ENCODE measurements around the gene LMO2.
"Not testable (repeated sequence)": the region's sequence is repeated elsewhere in the genome, so short reads cannot be mapped to it uniquely, and the experiment has no call there.

Gene LMO2

DNA sequence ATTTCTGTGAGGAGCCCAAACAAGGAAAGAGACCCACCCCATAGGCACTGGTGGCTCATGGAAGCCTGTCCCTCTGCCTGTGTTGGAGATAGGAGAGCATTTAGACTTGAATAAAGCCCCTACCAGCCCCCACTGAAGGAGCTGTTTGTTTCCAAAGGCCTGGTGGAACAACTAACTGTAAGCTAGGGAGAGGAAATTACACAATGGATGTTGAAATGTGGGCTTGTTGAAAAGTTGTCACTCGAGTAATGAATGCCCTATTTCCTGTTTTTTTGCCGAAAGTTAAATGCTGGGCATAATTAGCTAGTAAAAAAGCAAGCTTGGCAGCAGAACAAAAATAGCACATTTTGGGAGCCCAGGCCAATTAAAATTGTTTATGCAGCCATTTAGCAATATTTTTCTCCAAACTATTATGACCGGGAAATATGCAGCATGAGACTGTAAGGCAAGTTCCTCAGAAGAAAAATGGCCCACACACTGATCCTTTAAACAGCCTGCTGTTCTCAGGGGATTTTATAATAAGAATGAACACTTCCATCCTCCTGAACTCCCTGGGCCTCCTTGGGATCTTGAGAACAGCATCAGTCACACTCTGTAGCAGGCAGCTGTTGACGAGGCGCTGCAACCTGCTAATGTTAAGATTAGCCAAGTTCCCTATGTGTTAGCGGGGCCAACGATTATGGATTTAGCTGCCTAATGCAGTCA lies 38.6 kb upstream of the LMO2 start:
- peak overlapping the region; percentile 41 for H3K27ac ChIP-seq (ENCODE audit: low read length)
- H3K4me1 ChIP-seq (ENCODE audit: control insufficient read depth, insufficient read depth, low read length), result peaks cover 3% of the 10 kb centered on the region
- peaks cover 0 to 4% of the 10 kb centered on the region in 2 donors for H3K9me3 ChIP-seq (ENCODE audit: control insufficient read depth in 2 of 2, low read length in 2 of 2)
- no peaks in the 10 kb centered on the region for H3K36me3 ChIP-seq (ENCODE audit: control insufficient read depth in 2 of 2, insufficient read depth in 2 of 2, low read length in 2 of 2)
- no peaks in the 10 kb centered on the region for H3K27me3 ChIP-seq (ENCODE audit: control insufficient read depth in 1 of 2, insufficient read depth in 2 of 2, low read length in 2 of 2)
- no peak overlapping the region for H3K4me3 ChIP-seq (ENCODE audit: low read length in 2 of 2)
- H3K9ac ChIP-seq (ENCODE audit: low read length in 2 of 2), result peak overlapping the region in 1 of 2 donors; percentile 6

DNA sequence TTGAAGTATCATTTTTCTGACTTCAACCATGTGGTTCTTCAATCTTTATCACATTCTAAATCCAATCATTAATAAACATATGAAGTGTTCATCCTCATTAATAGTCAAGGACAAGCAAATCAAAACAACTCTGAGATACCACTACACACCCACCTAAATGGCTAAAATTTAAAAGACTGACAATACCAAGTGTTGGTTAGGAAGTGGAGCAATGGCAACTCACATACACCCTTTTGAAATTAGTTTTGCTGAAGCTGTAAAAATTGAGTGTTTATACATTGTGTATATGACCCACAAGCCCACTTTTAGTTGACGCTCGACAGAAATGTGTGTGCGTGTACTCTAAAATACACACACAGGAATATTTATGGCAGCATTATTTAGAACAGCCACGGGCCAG lies 36.7 kb upstream of the LMO2 start:
- Histone ChIP-seq H3K27me3 (ENCODE audit: control insufficient read depth in 1 of 2, insufficient read depth in 2 of 2, low read length in 2 of 2) (no peaks in the 10 kb centered on the region), H3K4me3 (ENCODE audit: low read length in 2 of 2) (no peak overlapping the region), H3K27ac (ENCODE audit: low read length) (no peak overlapping the region), H3K9me3 (ENCODE audit: control insufficient read depth in 2 of 2, low read length in 2 of 2) (peaks cover 0 to 4% of the 10 kb centered on the region in 2 donors), H3K4me1 (ENCODE audit: control insufficient read depth, insufficient read depth, low read length) (peaks cover 3% of the 10 kb centered on the region), H3K9ac (ENCODE audit: low read length in 2 of 2) (no peak overlapping the region), H3K36me3 (ENCODE audit: control insufficient read depth in 2 of 2, insufficient read depth in 2 of 2, low read length in 2 of 2) (no peaks in the 10 kb centered on the region)

DNA sequence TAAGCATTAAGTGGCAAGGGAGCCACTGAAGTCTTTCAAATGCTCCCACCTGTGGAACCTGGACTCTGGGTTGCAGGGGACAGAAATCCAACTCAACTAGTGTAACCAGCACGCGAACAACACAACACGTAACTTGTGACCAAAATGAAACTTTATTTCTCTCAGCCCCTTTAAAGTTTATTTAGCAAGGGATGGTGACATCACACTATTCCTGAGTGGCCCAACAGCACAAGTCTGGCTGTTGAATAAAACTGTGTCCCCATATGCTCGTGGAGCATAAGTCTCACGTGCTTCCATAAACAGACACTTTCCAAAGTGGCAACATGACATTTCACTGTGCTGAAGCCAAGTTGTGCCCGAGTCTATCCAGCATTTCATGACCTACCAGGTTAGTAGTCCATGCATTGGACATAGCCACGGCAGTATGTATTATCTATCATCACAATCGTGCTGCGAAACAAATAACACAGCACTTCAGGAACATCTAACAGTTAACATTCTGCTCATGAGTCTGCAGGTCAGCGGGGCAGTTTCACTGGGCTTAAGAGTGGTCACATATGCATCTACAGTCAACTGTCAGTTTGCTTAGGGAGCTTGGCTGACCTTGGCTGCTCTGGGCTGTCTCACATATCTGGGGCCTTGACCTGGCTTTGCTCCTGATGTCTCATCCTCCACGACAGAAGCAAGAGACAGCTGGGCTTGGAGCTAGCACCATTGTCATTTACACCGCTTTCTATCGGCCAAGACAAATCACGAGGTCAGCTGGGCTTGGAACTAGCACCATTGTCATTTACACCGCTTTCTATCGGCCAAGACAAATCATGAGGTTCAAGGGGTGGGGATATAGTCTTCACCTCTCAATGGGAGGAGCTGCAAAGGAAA lies 35.0 kb upstream of the LMO2 start:
- peaks cover 0 to 4% of the 10 kb centered on the region in 2 donors for H3K9me3 ChIP-seq (ENCODE audit: control insufficient read depth in 2 of 2, low read length in 2 of 2)
- H3K4me3 ChIP-seq (ENCODE audit: low read length in 2 of 2), result no peak overlapping the region
- H3K9ac ChIP-seq (ENCODE audit: low read length in 2 of 2), result no peak overlapping the region
- peaks cover 3% of the 10 kb centered on the region for H3K4me1 ChIP-seq (ENCODE audit: control insufficient read depth, insufficient read depth, low read length)
- no peaks in the 10 kb centered on the region for H3K36me3 ChIP-seq (ENCODE audit: control insufficient read depth in 2 of 2, insufficient read depth in 2 of 2, low read length in 2 of 2)
- no peaks in the 10 kb centered on the region for H3K27me3 ChIP-seq (ENCODE audit: control insufficient read depth in 1 of 2, insufficient read depth in 2 of 2, low read length in 2 of 2)
- no peak overlapping the region for H3K27ac ChIP-seq (ENCODE audit: low read length)

DNA sequence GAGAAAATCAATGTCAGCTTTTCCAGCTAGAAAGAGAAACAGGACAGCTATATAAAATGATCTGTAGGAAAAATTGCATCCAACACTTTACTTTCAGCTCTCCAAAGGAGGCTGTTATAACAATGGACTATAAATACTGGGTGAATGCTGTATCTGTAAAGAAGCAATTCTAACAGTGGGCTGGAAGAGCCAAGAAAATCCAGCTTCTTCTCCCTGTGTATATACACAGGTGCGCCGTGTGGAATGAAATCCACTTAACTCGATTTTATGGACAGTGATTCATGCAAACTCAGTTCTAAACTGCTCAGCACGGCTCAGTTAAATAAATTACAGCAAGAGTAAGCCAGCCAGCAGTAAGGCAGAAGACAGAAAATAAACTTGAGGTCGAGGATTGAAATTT lies 32.5 kb upstream of the LMO2 start:
- H3K9ac ChIP-seq (ENCODE audit: low read length in 2 of 2), result no peak overlapping the region
- no peaks in the 10 kb centered on the region for H3K4me1 ChIP-seq (ENCODE audit: control insufficient read depth, insufficient read depth, low read length)
- no peaks in the 10 kb centered on the region for H3K9me3 ChIP-seq (ENCODE audit: control insufficient read depth in 2 of 2, low read length in 2 of 2)
- no peak overlapping the region for H3K4me3 ChIP-seq (ENCODE audit: low read length in 2 of 2)
- H3K27me3 ChIP-seq (ENCODE audit: control insufficient read depth in 1 of 2, insufficient read depth in 2 of 2, low read length in 2 of 2), result no peaks in the 10 kb centered on the region
- no peaks in the 10 kb centered on the region for H3K36me3 ChIP-seq (ENCODE audit: control insufficient read depth in 2 of 2, insufficient read depth in 2 of 2, low read length in 2 of 2)
- no peak overlapping the region for H3K27ac ChIP-seq (ENCODE audit: low read length)

DNA sequence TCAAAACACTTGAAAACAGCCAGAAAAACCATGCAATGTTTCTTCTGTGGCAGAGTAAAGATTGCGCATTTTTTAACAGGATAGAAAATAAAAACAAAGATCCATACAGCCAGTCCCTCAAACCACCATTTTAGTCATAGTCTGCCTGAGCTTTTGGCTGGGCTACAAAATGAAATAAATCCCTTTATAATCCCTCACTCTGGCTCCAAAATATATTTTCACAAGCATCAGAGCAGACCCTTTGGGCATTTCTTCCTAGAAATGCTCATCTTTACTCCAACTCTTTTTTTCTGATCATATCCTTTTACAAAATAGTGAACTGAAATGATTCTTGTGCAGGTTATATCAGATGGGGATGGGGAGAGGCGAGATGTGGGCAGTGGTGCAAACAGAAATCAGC lies 31.8 kb upstream of the LMO2 start:
- Histone ChIP-seq H3K9ac (ENCODE audit: low read length in 2 of 2) (no peak overlapping the region), H3K4me1 (ENCODE audit: control insufficient read depth, insufficient read depth, low read length) (no peaks in the 10 kb centered on the region), H3K27me3 (ENCODE audit: control insufficient read depth in 1 of 2, insufficient read depth in 2 of 2, low read length in 2 of 2) (no peaks in the 10 kb centered on the region), H3K4me3 (ENCODE audit: low read length in 2 of 2) (no peak overlapping the region), H3K27ac (ENCODE audit: low read length) (no peak overlapping the region), H3K9me3 (ENCODE audit: control insufficient read depth in 2 of 2, low read length in 2 of 2) (no peaks in the 10 kb centered on the region), H3K36me3 (ENCODE audit: control insufficient read depth in 2 of 2, insufficient read depth in 2 of 2, low read length in 2 of 2) (no peaks in the 10 kb centered on the region)

DNA sequence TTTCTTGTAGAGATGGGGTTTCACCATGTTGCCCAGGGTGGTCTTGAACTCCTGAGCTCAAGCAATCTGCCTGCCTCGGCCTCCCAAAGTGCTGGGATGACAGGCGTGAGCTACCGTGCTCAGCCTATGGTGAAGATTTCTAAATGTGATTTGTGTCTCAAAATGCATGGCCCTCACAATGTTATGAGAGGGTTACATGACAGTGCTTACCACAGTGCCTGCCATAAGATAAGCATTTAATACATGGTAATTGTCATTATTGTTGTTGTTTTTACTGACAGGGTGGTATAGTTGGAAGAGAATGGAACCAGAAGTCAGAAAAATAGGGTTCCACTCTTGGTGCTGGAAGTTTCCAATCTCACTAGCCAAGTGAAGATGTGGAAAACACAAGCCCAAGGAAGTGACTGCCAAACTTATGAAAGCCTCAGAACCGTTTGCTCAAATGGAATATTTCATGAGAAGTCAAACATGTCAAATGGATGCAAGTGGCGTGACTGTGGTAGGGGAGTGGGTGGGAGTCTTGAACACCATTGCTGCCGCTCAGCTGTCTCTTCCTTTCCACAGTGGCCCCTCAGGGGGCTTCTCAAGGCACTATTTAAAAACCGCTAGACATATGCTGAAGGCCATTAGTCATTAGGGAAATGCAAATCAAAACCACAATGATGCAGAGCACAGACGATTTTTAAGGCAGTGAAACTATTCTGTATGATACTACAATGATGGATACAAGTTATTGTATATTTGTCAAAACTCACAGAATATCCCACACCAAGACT lies 29.1 kb upstream of the LMO2 start:
- H3K27ac ChIP-seq (ENCODE audit: low read length), result no peak overlapping the region
- no peak overlapping the region for H3K9ac ChIP-seq (ENCODE audit: low read length in 2 of 2)
- no peaks in the 10 kb centered on the region for H3K27me3 ChIP-seq (ENCODE audit: control insufficient read depth in 1 of 2, insufficient read depth in 2 of 2, low read length in 2 of 2)
- no peaks in the 10 kb centered on the region for H3K9me3 ChIP-seq (ENCODE audit: control insufficient read depth in 2 of 2, low read length in 2 of 2)
- H3K4me3 ChIP-seq (ENCODE audit: low read length in 2 of 2), result no peak overlapping the region
- no peaks in the 10 kb centered on the region for H3K4me1 ChIP-seq (ENCODE audit: control insufficient read depth, insufficient read depth, low read length)
- no peaks in the 10 kb centered on the region for H3K36me3 ChIP-seq (ENCODE audit: control insufficient read depth in 2 of 2, insufficient read depth in 2 of 2, low read length in 2 of 2)

DNA sequence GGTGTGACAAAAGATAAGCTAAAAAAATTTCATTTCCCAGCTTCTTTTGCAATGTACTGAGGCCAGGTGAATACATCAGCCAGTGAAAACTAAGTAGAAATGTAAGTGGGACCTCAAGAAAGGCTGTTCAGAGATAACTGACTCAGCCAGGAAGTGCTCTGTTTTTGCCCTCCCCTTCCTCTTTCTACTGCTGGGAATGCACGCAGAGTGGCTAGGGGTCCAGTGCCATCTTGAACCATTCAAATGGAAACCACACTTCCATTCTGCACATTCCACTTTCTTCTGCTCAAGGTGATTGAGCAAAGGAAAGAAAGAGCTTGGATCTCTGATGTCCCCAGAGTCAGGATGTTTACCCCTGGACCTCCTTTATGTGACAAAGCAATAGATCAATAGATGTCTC lies 27.8 kb upstream of the LMO2 start:
- Histone ChIP-seq H3K4me3 (ENCODE audit: low read length in 2 of 2) (no peak overlapping the region), H3K9ac (ENCODE audit: low read length in 2 of 2) (no peak overlapping the region), H3K36me3 (ENCODE audit: control insufficient read depth in 2 of 2, insufficient read depth in 2 of 2, low read length in 2 of 2) (no peaks in the 10 kb centered on the region), H3K27me3 (ENCODE audit: control insufficient read depth in 1 of 2, insufficient read depth in 2 of 2, low read length in 2 of 2) (no peaks in the 10 kb centered on the region), H3K27ac (ENCODE audit: low read length) (no peak overlapping the region), H3K9me3 (ENCODE audit: control insufficient read depth in 2 of 2, low read length in 2 of 2) (no peaks in the 10 kb centered on the region), H3K4me1 (ENCODE audit: control insufficient read depth, insufficient read depth, low read length) (no peaks in the 10 kb centered on the region)

DNA sequence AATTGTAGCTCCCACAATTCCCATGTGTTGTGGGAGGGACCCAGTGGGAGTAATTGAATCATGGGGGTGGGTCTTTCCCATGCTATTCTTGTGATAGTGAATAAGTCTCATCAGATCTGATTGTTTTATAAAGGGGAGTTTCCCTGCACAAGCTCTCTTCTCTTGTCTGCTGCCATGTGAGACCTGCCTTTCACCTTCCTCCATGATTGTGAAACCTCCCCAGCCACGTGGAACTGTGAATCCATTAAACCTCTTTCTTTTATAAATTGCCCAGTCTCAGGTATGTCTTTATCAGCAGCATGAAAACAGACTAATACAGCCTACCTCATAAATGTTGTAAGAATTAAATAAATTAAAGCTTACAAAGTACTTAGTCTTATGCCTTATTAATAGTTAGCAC lies 25.5 kb upstream of the LMO2 start:
- H3K36me3 ChIP-seq (ENCODE audit: control insufficient read depth in 2 of 2, insufficient read depth in 2 of 2, low read length in 2 of 2); H3K27ac ChIP-seq (ENCODE audit: low read length); H3K9ac ChIP-seq (ENCODE audit: low read length in 2 of 2); H3K9me3 ChIP-seq (ENCODE audit: control insufficient read depth in 2 of 2, low read length in 2 of 2); H3K4me3 ChIP-seq (ENCODE audit: low read length in 2 of 2); H3K4me1 ChIP-seq (ENCODE audit: control insufficient read depth, insufficient read depth, low read length); H3K27me3 ChIP-seq (ENCODE audit: control insufficient read depth in 1 of 2, insufficient read depth in 2 of 2, low read length in 2 of 2): not testable (repeated sequence)

DNA sequence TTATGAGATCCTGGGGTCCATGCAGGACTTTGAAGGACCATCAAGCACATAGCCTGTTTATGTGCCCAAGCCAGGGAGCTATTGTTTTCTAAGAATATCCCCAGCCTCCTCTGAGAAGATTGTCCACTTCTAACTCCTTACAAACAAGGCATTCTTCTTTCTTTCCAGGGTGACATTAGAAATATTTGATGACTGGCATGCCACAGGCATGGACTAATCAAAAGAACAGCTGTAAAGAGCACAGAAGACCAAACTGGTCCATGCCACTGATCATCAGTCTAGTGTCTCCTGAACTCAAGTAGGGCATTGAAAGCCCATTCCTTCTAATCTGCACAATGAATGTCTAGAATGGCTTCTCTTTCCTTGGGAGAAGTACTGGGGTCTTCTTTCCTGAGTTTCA lies 24.9 kb upstream of the LMO2 start:
- no peaks in the 10 kb centered on the region for H3K9me3 ChIP-seq (ENCODE audit: control insufficient read depth in 2 of 2, low read length in 2 of 2)
- H3K9ac ChIP-seq (ENCODE audit: low read length in 2 of 2), result no peak overlapping the region
- H3K27me3 ChIP-seq (ENCODE audit: control insufficient read depth in 1 of 2, insufficient read depth in 2 of 2, low read length in 2 of 2), result no peaks in the 10 kb centered on the region
- H3K4me1 ChIP-seq (ENCODE audit: control insufficient read depth, insufficient read depth, low read length), result no peaks in the 10 kb centered on the region
- H3K36me3 ChIP-seq (ENCODE audit: control insufficient read depth in 2 of 2, insufficient read depth in 2 of 2, low read length in 2 of 2), result no peaks in the 10 kb centered on the region
- no peak overlapping the region for H3K27ac ChIP-seq (ENCODE audit: low read length)
- H3K4me3 ChIP-seq (ENCODE audit: low read length in 2 of 2), result no peak overlapping the region

DNA sequence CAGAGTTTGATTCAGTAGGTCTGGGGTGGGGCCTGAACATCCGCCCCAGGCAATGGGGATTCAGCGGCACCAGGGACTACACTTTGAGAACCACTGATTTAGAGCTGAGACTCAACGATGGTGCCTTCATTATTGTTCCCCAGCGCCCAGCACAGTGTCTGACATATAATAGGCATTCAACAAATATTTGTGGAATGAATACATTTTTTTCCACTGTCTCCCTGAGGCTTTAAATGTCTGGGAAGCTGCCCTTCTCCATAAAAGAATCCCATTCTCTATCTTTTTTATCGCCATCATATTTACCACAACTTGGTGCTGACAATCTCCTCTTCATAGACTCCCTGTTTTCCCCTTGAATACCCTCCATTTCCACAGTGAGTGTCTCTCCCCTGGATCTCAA lies 23.6 kb upstream of the LMO2 start:
- no peaks in the 10 kb centered on the region for H3K27me3 ChIP-seq (ENCODE audit: control insufficient read depth in 1 of 2, insufficient read depth in 2 of 2, low read length in 2 of 2)
- H3K4me1 ChIP-seq (ENCODE audit: control insufficient read depth, insufficient read depth, low read length), result no peaks in the 10 kb centered on the region
- no peaks in the 10 kb centered on the region for H3K9me3 ChIP-seq (ENCODE audit: control insufficient read depth in 2 of 2, low read length in 2 of 2)
- no peak overlapping the region for H3K27ac ChIP-seq (ENCODE audit: low read length)
- no peak overlapping the region for H3K9ac ChIP-seq (ENCODE audit: low read length in 2 of 2)
- H3K36me3 ChIP-seq (ENCODE audit: control insufficient read depth in 2 of 2, insufficient read depth in 2 of 2, low read length in 2 of 2), result no peaks in the 10 kb centered on the region
- H3K4me3 ChIP-seq (ENCODE audit: low read length in 2 of 2), result no peak overlapping the region

All from stomach smooth muscle (tissue), 2 donors.